H1 (cell line): ENCODE measurements around the gene PFDN4.

Source experiments
- EZH2 ChIP-seq: fragments of 200-600 bp; sonication (generic); IDR thresholded peaks from 2 replicates; pipeline ENCODE4 v1.7.1; 2012; ENCODE audit warnings: low read depth, mild to moderate bottlenecking, moderate library complexity, low read length, inconsistent platforms; ENCODE audit not compliant: severe bottlenecking
- GABPA ChIP-seq: IDR thresholded peaks from 2 replicates; pipeline ENCODE4 v1.6.1; 2011; ENCODE audit warnings: mild to moderate bottlenecking, low read length, moderate library complexity, borderline replicate concordance; ENCODE audit not compliant: insufficient read depth
- JUND ChIP-seq: IDR thresholded peaks from 2 replicates; pipeline ENCODE4 v1.6.1; 2011; ENCODE audit warnings: mild to moderate bottlenecking, improper control_type of control experiment, low read length
- PHF8 ChIP-seq: fragments of 200-600 bp; sonication (generic); conservative IDR thresholded peaks from 2 replicates; pipeline ENCODE4 v1.7.1; 2012; ENCODE audit warnings: low read depth, mild to moderate bottlenecking, inconsistent platforms, low read length, moderate library complexity
- POU5F1 ChIP-seq: IDR thresholded peaks from 2 replicates; pipeline ENCODE4 v1.6.1; 2011; ENCODE audit warnings: low read depth, mild to moderate bottlenecking, low read length, moderate library complexity
- TAF1 ChIP-seq: IDR thresholded peaks from 2 replicates; pipeline ENCODE4 v1.6.1; 2011; ENCODE audit warnings: mild to moderate bottlenecking, low read depth, low read length

GRCh38 chr20:54267483-54268003, 59.7 kb downstream of the PFDN4 start:
- TF ChIP-seq PHF8 (no peak), TAF1 (no peak), JUND (no peak; the same call in 1 of the 2 replicates), GABPA (no peak), EZH2 (no peak), POU5F1 (no peak)
